ENCODE data around the gene CMIP.

DNA sequence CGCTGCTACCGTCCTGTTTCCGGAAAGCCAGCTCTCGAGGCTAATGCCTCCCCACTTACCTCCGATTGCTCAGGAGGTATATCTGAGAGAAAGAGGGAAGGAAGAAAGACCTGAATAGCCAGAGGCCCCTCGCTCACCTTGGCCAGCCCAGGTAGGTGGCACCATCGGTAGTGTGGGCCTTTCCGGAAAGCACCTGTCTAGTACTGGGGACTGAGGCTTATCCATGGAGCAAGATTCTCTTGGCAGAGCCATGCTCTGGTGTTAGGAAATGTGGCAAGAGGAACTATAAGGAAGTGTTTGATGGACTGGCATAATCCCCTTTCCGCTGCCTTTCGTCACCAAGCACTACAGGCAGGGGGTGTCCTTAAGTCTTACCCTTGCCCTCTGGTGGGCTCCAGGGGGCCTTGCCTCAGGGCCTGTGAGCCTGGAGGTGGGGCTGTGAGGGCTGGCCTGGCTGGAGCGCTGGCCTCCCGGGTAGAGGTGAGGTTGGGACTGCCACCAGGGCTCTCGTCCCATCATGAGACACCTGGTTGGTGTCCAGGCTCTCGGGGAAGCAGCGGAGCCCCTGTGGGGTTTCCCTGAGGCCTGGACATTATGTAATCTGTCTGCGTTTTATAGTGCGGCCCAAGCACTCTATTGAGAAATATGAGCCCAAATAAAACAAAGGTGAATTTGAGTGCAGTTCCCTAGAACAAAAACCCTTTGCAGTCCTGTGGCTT lies 2.9 kb downstream of the CMIP start:
- TF ChIP-seq, protein P1, sequence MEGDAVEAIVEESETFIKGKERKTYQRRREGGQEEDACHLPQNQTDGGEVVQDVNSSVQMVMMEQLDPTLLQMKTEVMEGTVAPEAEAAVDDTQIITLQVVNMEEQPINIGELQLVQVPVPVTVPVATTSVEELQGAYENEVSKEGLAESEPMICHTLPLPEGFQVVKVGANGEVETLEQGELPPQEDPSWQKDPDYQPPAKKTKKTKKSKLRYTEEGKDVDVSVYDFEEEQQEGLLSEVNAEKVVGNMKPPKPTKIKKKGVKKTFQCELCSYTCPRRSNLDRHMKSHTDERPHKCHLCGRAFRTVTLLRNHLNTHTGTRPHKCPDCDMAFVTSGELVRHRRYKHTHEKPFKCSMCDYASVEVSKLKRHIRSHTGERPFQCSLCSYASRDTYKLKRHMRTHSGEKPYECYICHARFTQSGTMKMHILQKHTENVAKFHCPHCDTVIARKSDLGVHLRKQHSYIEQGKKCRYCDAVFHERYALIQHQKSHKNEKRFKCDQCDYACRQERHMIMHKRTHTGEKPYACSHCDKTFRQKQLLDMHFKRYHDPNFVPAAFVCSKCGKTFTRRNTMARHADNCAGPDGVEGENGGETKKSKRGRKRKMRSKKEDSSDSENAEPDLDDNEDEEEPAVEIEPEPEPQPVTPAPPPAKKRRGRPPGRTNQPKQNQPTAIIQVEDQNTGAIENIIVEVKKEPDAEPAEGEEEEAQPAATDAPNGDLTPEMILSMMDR (IDR thresholded peaks at IDR 0.05): peak in 1 of 6 experiments; percentile 37
- peak; percentile 61 to 73 for TF ChIP-seq POLR2A (IDR thresholded peaks at IDR 0.05)

All from Peyer's patch (tissue), 4 donors.